ENCODE measurements around the gene EML2. TPM values are rescaled to one million over a fixed set of nuclear protein-coding genes. Genes with fewer than 3 reads are reported as not detected.

EML2 gene
- total RNA-seq, 1 experiment from 2014 or later = 28.9 TPM

DNA sequence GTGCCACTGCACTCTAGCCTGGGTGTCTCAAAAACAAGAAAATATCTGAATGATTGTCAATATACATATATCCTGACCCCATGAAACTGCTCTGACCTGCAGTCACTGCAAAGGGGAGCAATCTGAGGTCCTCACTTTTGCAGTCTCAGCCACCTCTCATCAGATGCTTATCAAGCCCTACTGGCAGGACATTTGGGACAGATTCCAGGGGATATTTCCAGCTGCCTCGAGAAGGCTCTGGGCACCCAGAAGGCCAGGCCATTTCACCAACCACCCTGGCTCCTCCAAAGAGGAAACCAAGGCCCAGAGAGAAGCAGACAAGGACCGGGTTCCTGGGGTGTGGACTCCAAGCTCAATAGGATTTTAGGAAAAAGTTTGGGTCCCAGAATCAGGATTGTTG, 2.3 kb downstream of the EML2 start:
- ATAC-seq = no peak

DNA sequence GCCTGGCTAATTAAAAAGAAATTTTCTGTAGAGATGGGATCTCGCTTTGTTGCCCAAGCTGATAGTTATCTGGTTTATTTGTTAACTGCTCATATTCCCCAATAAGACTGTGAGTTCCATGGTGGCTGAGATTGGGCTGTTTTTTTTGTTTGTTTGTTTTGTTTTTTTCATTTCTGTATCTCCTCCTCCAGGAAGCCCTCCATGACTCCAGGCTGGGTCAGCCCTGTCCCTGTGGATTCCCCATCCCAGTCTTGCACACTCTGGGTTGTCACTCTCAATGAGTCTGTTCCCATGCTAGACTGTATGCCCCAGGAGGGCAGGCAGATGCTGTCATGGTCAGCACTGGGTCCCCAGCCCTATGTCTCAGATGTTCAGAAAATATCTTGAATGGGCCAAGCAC, 2.9 kb downstream of the EML2 start:
- Histone ChIP-seq H3K4me1 (ENCODE audit: insufficient read depth, low read length) (peaks cover 21% of the 10 kb centered on the region), H3K9me2 (replicated peaks; ENCODE audit: low read length) (no peaks in the 10 kb centered on the region), H3K36me3 (ENCODE audit: low read depth, low read length) (no peaks in the 10 kb centered on the region), H3K4me3 (ENCODE audit: low read length) (no peak overlapping the region), H3F3A (ENCODE audit: low read length, unreplicated experiment) (no peaks in the 10 kb centered on the region), H3K79me2 (ENCODE audit: low read length) (0 out of 2 replicates have a peak, but pooled peaks cover 11% of the 10 kb centered on the region), H2AFZ (ENCODE audit: low read length) (no peak overlapping the region), H3K9ac (ENCODE audit: low read length) (no peak overlapping the region), H3K4me2 (ENCODE audit: low read length) (no peak overlapping the region), H3K27me3 (ENCODE audit: low read length) (no peaks in the 10 kb centered on the region), H3K27ac (ENCODE audit: low read length) (no peak overlapping the region), H3K9me3 (ENCODE audit: low read length) (no peaks in the 10 kb centered on the region), H4K20me1 (ENCODE audit: low read length) (no peaks in the 10 kb centered on the region)
- ATAC-seq = no peak
- no peak for TF ChIP-seq EZH2 (IDR thresholded peaks at IDR 0.05; ENCODE audit: low read length, unreplicated experiment)
- TF ChIP-seq, protein P1, sequence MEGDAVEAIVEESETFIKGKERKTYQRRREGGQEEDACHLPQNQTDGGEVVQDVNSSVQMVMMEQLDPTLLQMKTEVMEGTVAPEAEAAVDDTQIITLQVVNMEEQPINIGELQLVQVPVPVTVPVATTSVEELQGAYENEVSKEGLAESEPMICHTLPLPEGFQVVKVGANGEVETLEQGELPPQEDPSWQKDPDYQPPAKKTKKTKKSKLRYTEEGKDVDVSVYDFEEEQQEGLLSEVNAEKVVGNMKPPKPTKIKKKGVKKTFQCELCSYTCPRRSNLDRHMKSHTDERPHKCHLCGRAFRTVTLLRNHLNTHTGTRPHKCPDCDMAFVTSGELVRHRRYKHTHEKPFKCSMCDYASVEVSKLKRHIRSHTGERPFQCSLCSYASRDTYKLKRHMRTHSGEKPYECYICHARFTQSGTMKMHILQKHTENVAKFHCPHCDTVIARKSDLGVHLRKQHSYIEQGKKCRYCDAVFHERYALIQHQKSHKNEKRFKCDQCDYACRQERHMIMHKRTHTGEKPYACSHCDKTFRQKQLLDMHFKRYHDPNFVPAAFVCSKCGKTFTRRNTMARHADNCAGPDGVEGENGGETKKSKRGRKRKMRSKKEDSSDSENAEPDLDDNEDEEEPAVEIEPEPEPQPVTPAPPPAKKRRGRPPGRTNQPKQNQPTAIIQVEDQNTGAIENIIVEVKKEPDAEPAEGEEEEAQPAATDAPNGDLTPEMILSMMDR (conservative IDR thresholded peaks at IDR 0.05; ENCODE audit: low read depth, low read length) = no peak
- TF ChIP-seq EZH2phosphoT487 (IDR thresholded peaks at IDR 0.05; ENCODE audit: borderline replicate concordance, low read length) = no peak
- ChIA-PET CTCF (no interaction called here), POLR2A (ENCODE audit: unreplicated experiment) (interaction anchor here (0.6 kb wide), 1 partner anchor 78 kb away, joined by 6 read pairs; no protein-coding TSS in a partner anchor)
- intact Hi-C loops (cut with micrococcal nuclease) = no loop called here
- no TSS peak for BruUV-seq (replicated peaks)
- no peak for DNase-seq

More for the DNA sequence above, 2.3 kb downstream of the EML2 start:
- Histone ChIP-seq H3K4me2 (ENCODE audit: low read length) (no peak overlapping the region), H3K9me2 (replicated peaks; ENCODE audit: low read length) (no peaks in the 10 kb centered on the region), H3K27me3 (ENCODE audit: low read length) (no peaks in the 10 kb centered on the region), H3K9ac (ENCODE audit: low read length) (no peak overlapping the region), H4K20me1 (ENCODE audit: low read length) (no peaks in the 10 kb centered on the region), H3K36me3 (ENCODE audit: low read depth, low read length) (no peaks in the 10 kb centered on the region), H3K27ac (ENCODE audit: low read length) (no peak overlapping the region), H3K4me1 (ENCODE audit: insufficient read depth, low read length) (peaks cover 27% of the 10 kb centered on the region), H3K9me3 (ENCODE audit: low read length) (no peaks in the 10 kb centered on the region), H3K4me3 (ENCODE audit: low read length) (no peak overlapping the region), H3K79me2 (ENCODE audit: low read length) (0 out of 2 replicates have a peak, but pooled peaks cover 11% of the 10 kb centered on the region), H3F3A (ENCODE audit: low read length, unreplicated experiment) (peaks cover 4% of the 10 kb centered on the region), H2AFZ (ENCODE audit: low read length) (no peak overlapping the region)
- DNase-seq = no peak
- ChIA-PET POLR2A (ENCODE audit: unreplicated experiment) (interaction anchor here (0.6 kb wide), 1 partner anchor 78 kb away, joined by 6 read pairs; no protein-coding TSS in a partner anchor), CTCF (no interaction called here)
- intact Hi-C loops (cut with micrococcal nuclease) = no loop called here
- TF ChIP-seq, protein P1 (conservative IDR thresholded peaks at IDR 0.05; ENCODE audit: low read depth, low read length) = no peak
- TF ChIP-seq EZH2phosphoT487 (IDR thresholded peaks at IDR 0.05; ENCODE audit: borderline replicate concordance, low read length) (no peak), EZH2 (IDR thresholded peaks at IDR 0.05; ENCODE audit: low read length, unreplicated experiment) (no peak)
- BruUV-seq (replicated peaks) = no TSS peak

DNA sequence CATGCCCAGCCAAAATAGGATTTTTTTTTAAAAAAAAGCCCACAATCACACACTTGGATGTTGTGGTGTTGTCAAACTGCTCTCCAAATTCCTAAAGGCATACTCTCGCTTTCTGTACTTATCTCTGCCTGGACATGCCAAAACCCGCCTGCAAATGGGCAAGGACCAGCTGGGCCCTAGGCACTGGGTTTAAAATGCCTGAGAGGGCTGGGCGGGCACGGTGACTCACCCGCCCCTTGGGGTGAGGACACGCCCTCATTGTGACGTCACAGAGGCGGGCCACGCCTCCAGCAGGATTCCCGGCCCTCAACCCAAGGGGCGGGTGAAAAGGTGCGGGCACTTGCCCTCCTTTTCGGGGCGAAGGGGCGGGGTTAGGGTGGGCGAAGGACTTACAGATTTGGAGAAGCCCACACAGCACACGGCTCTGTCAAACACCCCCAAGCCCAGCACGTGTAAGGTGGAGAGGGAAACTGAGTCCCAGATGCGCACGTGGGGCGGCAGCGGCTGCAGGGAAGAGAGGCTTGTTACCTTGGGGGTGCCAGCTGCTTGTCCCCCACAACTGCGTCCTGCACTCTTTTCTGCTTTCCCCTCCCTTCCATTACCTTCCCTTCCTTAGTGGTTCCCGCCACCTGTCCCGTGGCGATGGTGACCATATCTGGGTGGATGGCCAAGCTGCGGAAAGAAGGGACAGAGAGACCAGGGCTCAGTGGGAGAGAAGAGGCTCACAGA, 6.6 kb downstream of the EML2 start:
- Histone ChIP-seq H3K36me3 (ENCODE audit: low read depth, low read length) (no peaks in the 10 kb centered on the region), H3K4me3 (ENCODE audit: low read length) (no peak overlapping the region), H3K4me1 (ENCODE audit: insufficient read depth, low read length) (peaks cover 14% of the 10 kb centered on the region), H3K27me3 (ENCODE audit: low read length) (no peaks in the 10 kb centered on the region), H4K20me1 (ENCODE audit: low read length) (no peaks in the 10 kb centered on the region), H3K9ac (ENCODE audit: low read length) (peak overlapping the region; percentile 21; the same call in 1 of the 2 replicates), H3K79me2 (ENCODE audit: low read length) (no peaks in the 10 kb centered on the region), H3K4me2 (ENCODE audit: low read length) (0 out of 2 replicates have a peak overlapping the region, but pooled peaks have one; percentile 20), H3K27ac (ENCODE audit: low read length) (peak overlapping the region; percentile 67), H3K9me3 (ENCODE audit: low read length) (no peaks in the 10 kb centered on the region), H3K9me2 (replicated peaks; ENCODE audit: low read length) (no peaks in the 10 kb centered on the region), H2AFZ (ENCODE audit: low read length) (no peak overlapping the region), H3F3A (ENCODE audit: low read length, unreplicated experiment) (no peaks in the 10 kb centered on the region)
- ATAC-seq (peak; percentile 77), DNase-seq (peak; percentile 82)
- BruUV-seq (replicated peaks) = no TSS peak
- ChIA-PET POLR2A (ENCODE audit: unreplicated experiment) (interaction anchor here (0.6 kb wide), 1 partner anchor 1921 kb away, joined by 3 read pairs; no protein-coding TSS in a partner anchor), CTCF (no interaction called here)
- TF ChIP-seq, protein P1 (conservative IDR thresholded peaks at IDR 0.05; ENCODE audit: low read depth, low read length) = no peak
- TF ChIP-seq EZH2phosphoT487 (IDR thresholded peaks at IDR 0.05; ENCODE audit: borderline replicate concordance, low read length) = no peak
- no peak for TF ChIP-seq EZH2 (IDR thresholded peaks at IDR 0.05; ENCODE audit: low read length, unreplicated experiment)
- intact Hi-C loops (cut with micrococcal nuclease) = no loop called here
